Activated CD4-positive, alpha-beta T cell treated with anti-CD3 and anti-CD28 coated beads for 1 hour (primary cell): ENCODE data around the gene GPRC5C.

Experiments used
- DNase-seq: peaks from one replicate; pipeline ENCODE4 v3.0.0-alpha.2; 2020

Gene GPRC5C

DNA sequence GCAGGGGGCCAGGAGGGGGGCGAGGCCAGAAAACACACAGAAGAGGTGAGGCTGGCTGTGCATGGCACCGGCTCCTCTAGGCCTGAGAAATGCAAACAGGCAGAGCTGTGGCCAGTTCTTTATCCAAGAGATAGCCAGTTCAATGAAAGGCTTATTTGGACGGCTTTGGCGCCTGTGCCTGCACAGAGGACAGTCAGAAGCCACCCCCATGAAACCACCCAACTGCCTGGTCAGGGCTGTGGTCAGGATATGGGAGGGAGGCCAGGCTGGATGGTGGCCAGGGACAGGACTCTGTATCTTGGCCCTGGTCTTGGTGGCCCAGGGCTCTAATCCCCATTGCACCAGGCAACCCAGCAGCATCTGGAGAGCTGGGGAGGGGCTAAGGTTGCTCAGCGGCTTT, 24.5 kb upstream of the GPRC5C start:
- DNase-seq = no peak

- DNase-seq = no peak
These were observed 23.6 kb upstream of the GPRC5C start for GRCh38 chr17:74408262-74408661.

DNA sequence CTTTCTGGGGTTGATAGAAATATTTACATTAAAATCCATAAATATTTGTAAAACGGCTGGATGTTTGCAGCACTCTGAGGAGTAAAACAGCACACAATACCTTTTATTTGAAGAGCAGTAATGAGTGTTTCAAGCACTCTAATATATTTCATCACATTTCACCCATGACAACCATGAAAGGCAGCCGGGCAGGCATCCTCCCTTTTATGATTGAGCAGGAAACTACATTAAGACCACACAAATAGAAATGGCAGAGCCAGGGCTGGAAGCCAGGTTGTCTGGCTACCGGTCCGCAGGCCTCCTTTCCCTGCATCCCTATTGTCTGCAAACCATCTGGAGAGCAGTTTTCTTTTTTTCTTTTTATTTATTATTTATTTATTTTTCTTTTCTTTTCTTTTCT, 23.1 kb upstream of the GPRC5C start:
- no peak for DNase-seq

DNA sequence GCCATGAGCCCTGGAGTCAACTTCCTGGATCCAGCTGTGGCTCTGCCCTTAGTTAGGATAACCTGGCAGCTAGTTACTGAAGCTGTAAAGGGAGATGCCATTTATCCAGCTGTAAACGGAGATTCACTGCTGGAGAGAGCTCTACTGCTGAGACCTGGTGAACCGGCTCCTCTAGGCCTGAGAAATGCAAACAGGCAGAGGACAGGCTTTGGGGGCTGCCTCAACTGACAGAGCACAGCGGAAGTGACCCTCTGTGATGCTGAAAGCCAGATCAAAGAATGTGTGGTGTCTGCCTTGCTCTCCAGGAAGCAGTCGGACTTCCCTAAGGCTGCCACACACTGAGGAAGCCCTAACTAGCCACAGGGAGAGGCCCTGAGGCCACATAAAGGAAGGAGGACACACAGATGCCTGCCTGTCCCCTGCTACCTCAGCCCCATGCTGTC, 21.9 kb upstream of the GPRC5C start:
- no peak for DNase-seq

GRCh38 chr17:74412581-74412980, 19.3 kb upstream of the GPRC5C start:
- no peak for DNase-seq

- no peak for DNase-seq
These were observed 18.4 kb upstream of the GPRC5C start for GRCh38 chr17:74413491-74413890.

- no peak for DNase-seq
These were observed 17.4 kb upstream of the GPRC5C start for GRCh38 chr17:74414510-74414909.

DNA sequence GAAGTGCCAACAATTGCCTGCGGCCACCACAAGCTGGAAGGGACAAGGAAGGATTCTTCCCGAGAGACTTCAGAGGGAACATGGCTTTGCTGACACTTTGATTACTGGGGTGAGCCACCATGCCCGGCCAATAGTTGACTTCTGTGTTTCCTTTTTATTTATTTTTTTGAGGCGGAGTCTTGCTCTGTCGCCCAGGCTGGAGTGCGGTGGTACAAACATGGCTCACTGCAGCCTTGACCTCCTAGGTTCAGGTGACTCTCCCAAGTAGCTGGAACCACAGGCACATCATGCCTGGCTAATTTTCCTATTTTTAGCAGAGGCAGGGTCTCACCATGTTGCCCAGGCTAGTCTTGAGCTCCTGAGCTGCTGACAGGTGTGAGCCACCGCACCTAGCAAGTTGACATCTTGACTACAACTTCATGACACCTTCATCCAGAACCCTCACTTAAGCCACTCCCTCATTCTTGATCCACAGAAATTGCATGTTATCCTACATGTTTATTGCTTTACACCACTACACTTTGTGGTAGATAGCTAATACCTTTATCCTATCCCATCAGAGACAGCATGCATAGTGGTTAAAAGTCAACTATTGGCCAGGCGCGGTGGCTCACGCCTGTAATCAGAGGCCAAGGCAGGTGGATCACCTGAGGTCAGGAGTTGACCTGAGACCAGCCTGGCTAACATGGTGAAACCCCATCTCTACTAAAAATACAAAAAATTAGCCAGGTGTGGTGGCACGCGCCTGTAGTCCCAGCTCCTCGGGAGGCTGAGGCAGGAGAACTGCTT, 16.1 kb upstream of the GPRC5C start:
- DNase-seq = no peak

DNA sequence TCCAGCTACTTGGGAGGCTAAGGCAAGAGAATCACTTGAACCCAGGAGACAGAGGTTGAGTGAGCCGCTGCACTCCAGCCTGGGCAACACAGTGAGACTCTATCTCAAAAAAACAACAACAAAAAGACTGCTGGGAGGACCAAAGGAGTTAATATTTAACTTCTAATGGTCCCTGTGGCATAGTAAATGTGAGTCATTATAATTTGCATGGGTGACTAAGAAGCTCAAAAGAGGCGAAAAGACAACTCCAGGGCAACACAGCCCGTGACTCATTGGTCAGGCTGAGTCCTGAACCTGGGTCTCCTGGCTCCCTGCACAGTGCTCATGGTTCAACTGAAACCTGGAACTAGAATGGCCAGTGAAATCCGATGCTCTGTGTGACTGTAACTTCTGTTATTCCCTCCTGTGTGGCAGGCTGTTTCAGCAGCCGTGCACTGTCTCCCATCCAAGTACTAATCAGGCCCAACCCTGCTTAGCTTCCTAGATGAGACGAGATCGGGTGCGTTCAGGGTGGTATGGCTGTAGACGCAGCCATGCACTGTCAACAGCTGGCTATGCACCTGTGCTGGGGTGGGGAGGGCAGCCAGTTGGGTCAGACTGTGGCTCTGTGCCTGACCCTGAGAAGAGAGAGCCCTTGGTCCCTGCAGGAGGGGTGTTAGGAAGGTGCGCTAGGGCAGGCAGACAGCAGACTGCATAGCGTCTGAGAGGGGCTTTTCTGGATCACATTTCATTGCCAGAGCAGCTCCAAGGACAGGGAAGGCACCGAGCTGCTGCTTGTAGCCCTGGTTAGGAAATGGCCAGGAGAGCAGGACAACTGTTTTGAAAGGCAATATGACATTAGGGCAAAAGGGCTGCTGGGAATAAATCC, 14.5 kb upstream of the GPRC5C start:
- no peak for DNase-seq

DNA sequence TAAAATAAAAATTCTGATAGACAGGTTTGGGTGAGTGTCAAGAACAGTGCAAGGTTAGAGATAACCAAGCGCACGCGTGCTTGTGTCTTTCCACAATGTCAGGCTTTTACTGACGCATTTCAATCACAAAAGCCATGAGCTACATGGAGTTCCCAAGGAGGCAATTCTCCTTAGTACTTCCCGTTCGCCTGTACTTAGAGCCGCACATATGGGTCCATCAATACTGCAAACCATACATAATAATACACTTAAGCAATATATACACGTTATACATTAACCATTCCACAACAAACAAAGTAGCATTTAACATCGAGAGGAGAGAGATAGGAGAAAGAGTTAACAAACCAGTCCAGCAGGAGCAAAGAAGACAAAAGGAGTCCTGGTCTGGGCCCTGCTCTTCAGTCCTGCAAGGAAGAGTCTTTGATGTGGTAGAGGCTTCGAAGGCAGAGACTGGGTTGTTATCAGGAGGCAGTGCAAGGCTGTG, 11.9 kb upstream of the GPRC5C start:
- DNase-seq = no peak

DNA sequence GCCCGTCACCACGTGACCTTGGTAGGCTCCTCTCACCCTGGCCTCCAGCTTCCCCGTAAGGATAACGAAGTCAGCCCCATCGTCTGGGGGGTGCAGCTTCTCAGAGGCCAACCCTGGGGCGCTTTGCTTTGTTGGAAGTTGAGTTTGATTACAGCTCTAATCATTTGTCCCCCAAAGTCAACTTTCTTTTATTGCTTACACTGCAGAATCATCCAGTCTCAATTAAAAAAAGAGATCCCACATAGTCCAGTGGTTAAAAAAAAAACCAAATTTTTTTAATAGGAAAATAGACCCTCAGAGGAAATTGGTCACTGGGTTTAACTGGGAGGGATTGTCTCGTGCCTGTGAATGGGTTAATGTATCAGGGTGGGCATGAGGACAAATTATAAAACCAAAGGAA, 7.8 kb upstream of the GPRC5C start:
- DNase-seq = no peak

DNA sequence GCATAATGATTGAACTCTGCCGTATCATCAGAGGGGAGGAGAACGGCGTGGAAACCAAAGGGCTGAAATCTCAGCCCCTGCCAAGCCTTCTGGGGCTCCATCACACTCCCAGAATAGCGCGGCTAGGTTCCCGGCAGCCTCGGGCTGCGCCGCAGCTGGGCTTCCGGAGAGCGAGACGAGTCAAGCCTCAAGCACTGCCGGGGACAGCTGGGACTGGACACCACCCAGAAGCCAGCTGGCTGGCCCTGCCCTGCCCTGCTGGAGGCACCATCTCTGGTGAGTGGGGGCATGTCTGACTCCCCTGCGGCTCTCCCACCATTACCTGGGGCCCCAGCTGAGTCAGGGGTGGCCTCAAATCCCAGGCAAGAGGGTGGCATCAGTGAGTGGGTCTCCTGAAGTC, 7.2 kb upstream of the GPRC5C start:
- DNase-seq = no peak

- no peak for DNase-seq
These were observed 5.3 kb upstream of the GPRC5C start for GRCh38 chr17:74426551-74427047.

GRCh38 chr17:74427048-74427762, 4.7 kb upstream of the GPRC5C start:
- no peak for DNase-seq

GRCh38 chr17:74427763-74428153, 4.1 kb upstream of the GPRC5C start:
- DNase-seq = no peak

- DNase-seq = no peak
These were observed 2.1 kb upstream of the GPRC5C start for GRCh38 chr17:74429604-74430384.

- no peak for DNase-seq
These were observed 1.5 kb upstream of the GPRC5C start for GRCh38 chr17:74430385-74430705.

DNA sequence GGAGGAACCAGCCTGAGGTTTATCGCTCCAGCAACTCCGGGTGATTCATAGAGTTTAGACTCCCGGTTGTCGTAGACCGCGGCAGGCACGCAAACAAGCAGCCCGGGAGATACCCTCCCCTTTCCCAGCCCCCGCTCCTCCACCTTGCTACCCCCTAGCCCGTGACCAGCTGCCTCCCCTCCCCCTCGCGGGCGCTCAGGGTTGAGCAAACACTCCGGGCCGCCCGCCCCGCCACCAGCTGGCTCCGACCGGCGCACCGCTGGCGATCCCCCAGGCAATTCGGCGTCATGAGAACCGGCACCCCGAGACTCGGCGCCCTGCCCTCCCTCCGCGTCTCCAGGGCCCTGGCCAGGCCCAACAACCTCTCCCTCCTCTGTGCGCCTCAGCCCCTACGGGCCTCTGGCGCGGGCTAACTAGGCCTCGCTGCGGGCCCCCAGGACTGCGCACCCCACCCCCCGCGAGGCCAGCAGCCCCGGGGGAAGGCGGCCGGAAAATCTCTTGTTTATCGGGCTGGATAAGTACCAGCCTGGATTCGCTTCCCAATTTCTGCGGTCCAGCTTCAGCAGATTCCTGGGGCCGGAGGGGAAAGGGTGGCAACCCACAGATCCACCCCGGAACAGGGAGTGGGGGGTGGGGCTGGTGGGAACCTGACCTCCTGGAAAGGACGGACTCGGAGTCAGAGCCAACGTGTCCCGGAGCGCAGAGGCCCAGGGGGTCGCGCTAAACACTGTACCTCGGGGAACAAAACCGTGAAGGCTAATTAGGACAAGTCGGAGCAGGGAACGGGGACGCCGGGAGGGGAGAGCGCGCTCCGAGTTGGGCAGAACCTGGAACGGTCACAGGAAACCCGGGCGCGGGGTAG, 951 bp upstream of the GPRC5C start:
- DNase-seq = no peak

DNA sequence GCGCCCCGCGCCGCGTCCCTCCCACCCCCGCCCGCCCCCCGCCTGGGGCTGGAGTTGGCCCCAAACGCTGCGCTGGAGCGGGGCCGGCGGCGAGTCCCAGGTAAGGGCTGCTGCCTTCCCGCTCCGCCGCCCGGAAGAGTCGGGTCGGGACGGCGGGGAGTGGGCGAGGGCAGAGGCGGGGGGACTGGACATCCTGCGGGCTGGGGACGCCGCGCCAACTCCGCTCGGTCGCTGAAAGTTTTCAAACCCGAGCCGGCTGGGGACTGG, 469 bp downstream of the GPRC5C start:
- no peak for DNase-seq

DNA sequence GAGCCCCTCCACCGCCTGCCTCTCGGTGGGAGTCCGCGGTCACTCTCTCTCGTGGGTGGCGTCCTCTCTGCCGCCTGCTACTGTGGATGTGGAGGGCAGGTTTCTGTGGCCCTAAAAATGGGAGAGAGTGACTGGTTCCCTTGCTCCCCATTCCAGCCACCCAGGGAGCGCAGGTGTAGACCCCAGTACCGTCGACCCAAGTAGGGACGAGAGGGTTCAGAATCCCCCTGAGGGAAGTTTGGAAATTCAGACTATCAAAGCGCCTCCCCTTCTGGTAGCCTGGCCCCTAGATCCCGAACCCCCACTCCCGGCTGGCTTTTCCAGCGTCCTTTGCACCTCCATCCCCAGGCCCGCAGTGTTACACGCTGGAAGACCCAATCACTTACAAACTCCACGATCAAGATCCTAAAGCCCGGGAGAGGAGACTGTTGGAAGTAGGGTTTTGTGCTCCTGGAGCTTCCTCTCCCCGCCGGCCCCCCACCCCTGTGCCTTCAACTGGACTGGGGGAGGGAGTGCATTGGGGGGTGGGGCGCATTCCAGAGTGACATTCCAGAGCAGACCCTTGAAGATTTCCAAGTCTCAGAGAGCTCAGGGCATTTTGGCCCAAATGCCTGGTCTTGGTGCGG, 991 bp downstream of the GPRC5C start:
- DNase-seq = no peak

- no peak for DNase-seq
These were observed 1.7 kb downstream of the GPRC5C start for GRCh38 chr17:74433421-74434121.
